DND-41 (cell line): ENCODE results near the gene UQCC2.

Experiments used
- EZH2 ChIP-seq: IDR thresholded peaks from 3 replicates; pipeline ENCODE4 v1.6.1; 2012; ENCODE audit warnings: borderline replicate concordance, low read depth, mild to moderate bottlenecking, moderate library complexity, low read length, inconsistent platforms; ENCODE audit not compliant: severe bottlenecking
- TF ChIP-seq, protein P1 (sequence below): IDR thresholded peaks from 2 replicates; pipeline ENCODE4 v1.5.1; 2012; ENCODE audit warnings: borderline replicate concordance, low read length, moderate library complexity, mild to moderate bottlenecking; ENCODE audit not compliant: poor library complexity, severe bottlenecking; ENCODE audit errors: extremely low read depth

- TF ChIP-seq, protein P1, sequence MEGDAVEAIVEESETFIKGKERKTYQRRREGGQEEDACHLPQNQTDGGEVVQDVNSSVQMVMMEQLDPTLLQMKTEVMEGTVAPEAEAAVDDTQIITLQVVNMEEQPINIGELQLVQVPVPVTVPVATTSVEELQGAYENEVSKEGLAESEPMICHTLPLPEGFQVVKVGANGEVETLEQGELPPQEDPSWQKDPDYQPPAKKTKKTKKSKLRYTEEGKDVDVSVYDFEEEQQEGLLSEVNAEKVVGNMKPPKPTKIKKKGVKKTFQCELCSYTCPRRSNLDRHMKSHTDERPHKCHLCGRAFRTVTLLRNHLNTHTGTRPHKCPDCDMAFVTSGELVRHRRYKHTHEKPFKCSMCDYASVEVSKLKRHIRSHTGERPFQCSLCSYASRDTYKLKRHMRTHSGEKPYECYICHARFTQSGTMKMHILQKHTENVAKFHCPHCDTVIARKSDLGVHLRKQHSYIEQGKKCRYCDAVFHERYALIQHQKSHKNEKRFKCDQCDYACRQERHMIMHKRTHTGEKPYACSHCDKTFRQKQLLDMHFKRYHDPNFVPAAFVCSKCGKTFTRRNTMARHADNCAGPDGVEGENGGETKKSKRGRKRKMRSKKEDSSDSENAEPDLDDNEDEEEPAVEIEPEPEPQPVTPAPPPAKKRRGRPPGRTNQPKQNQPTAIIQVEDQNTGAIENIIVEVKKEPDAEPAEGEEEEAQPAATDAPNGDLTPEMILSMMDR = no peak
- TF ChIP-seq EZH2 = no peak
Measured at GRCh38 chr6:33759887-33760629, 48.6 kb upstream of the UQCC2 start.
